Measurements from ENCODE around the gene SEMA3E.

DNA sequence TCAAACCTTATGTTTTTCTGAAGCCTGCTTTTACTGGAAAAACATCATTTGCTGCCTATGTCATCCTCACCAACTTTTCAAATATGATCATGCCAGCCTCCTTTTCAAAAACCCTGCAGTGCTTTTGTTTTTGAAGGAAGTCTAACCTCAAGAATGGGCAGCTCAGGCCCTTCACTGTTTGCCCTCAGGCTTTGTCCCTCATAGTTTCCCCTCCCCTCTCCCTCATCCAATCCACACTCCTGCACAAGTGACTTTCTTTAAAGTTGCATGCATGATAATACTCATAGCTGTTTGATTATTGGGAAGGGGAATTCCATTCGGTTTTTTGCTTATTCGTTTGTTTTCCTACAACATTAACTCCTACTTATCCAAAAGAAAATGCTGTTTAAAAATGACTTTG, 219.4 kb downstream of the SEMA3E start:
- TF ChIP-seq, protein P1, sequence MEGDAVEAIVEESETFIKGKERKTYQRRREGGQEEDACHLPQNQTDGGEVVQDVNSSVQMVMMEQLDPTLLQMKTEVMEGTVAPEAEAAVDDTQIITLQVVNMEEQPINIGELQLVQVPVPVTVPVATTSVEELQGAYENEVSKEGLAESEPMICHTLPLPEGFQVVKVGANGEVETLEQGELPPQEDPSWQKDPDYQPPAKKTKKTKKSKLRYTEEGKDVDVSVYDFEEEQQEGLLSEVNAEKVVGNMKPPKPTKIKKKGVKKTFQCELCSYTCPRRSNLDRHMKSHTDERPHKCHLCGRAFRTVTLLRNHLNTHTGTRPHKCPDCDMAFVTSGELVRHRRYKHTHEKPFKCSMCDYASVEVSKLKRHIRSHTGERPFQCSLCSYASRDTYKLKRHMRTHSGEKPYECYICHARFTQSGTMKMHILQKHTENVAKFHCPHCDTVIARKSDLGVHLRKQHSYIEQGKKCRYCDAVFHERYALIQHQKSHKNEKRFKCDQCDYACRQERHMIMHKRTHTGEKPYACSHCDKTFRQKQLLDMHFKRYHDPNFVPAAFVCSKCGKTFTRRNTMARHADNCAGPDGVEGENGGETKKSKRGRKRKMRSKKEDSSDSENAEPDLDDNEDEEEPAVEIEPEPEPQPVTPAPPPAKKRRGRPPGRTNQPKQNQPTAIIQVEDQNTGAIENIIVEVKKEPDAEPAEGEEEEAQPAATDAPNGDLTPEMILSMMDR (IDR thresholded peaks at IDR 0.05): no peak
- TF ChIP-seq POLR2AphosphoS5 (IDR thresholded peaks at IDR 0.05): no peak
